Measurements from ENCODE around the gene YIPF2.

The YIPF2 gene

GRCh38 chr19:10872546-10873107 is 55.8 kb downstream of the YIPF2 start:
- no peak for DNase-seq

All from bone marrow (tissue), 2 donors.